ENCODE results near the gene TGFBR3.

The TGFBR3 gene

GRCh38 chr1:91881280-91881679, 4.7 kb downstream of the TGFBR3 start:
- H3K4me3 ChIP-seq (IDR thresholded peaks at IDR 0.05; ENCODE audit: insufficient read depth, low read depth, low read length), result no peak overlapping the region
- H4K20me1 ChIP-seq (ENCODE audit: insufficient read depth), result no peaks in the 10 kb centered on the region
- no peak overlapping the region for H2AFZ ChIP-seq (ENCODE audit: low read depth)
- TF ChIP-seq CTCF (conservative IDR thresholded peaks at IDR 0.05; ENCODE audit: low read depth, low read length), result no peak
- H3K27ac ChIP-seq, result no peak overlapping the region
- no peak overlapping the region for H3K9ac ChIP-seq
- no peaks in the 10 kb centered on the region for H3K36me3 ChIP-seq (ENCODE audit: insufficient read depth)
- H3K4me1 ChIP-seq (ENCODE audit: low read depth, poor library complexity, severe bottlenecking), result no peaks in the 10 kb centered on the region
- H3K27me3 ChIP-seq (ENCODE audit: insufficient read depth, low read depth), result no peaks in the 10 kb centered on the region
- H3K4me2 ChIP-seq, result no peak overlapping the region
- H3K79me2 ChIP-seq (ENCODE audit: insufficient read depth, low read depth), result no peaks in the 10 kb centered on the region

GRCh38 chr1:91879733-91880132, 6.2 kb downstream of the TGFBR3 start:
- H3K27me3 ChIP-seq (ENCODE audit: insufficient read depth, low read depth), result no peaks in the 10 kb centered on the region
- H3K4me1 ChIP-seq (ENCODE audit: low read depth, poor library complexity, severe bottlenecking), result no peaks in the 10 kb centered on the region
- H2AFZ ChIP-seq (ENCODE audit: low read depth), result no peak overlapping the region
- no peak overlapping the region for H3K9ac ChIP-seq
- no peaks in the 10 kb centered on the region for H4K20me1 ChIP-seq (ENCODE audit: insufficient read depth)
- no peak overlapping the region for H3K27ac ChIP-seq
- H3K79me2 ChIP-seq (ENCODE audit: insufficient read depth, low read depth), result no peaks in the 10 kb centered on the region
- no peak overlapping the region for H3K4me3 ChIP-seq (IDR thresholded peaks at IDR 0.05; ENCODE audit: insufficient read depth, low read depth, low read length)
- no peak for TF ChIP-seq CTCF (conservative IDR thresholded peaks at IDR 0.05; ENCODE audit: low read depth, low read length)
- no peaks in the 10 kb centered on the region for H3K36me3 ChIP-seq (ENCODE audit: insufficient read depth)
- no peak overlapping the region for H3K4me2 ChIP-seq

- Histone ChIP-seq H2AFZ (ENCODE audit: low read depth) (no peak overlapping the region), H3K79me2 (ENCODE audit: insufficient read depth, low read depth) (no peaks in the 10 kb centered on the region), H3K4me1 (ENCODE audit: low read depth, poor library complexity, severe bottlenecking) (peaks cover 7% of the 10 kb centered on the region), H3K4me3 (IDR thresholded peaks at IDR 0.05; ENCODE audit: insufficient read depth, low read depth, low read length) (no peak overlapping the region), H4K20me1 (ENCODE audit: insufficient read depth) (no peaks in the 10 kb centered on the region), H3K27ac (no peak overlapping the region), H3K4me2 (no peak overlapping the region), H3K27me3 (ENCODE audit: insufficient read depth, low read depth) (no peaks in the 10 kb centered on the region), H3K36me3 (ENCODE audit: insufficient read depth) (no peaks in the 10 kb centered on the region), H3K9ac (no peak overlapping the region)
- no peak for TF ChIP-seq CTCF (conservative IDR thresholded peaks at IDR 0.05; ENCODE audit: low read depth, low read length)
Measured at GRCh38 chr1:91877574-91878208, 8.3 kb downstream of the TGFBR3 start.

- no peak for TF ChIP-seq CTCF (conservative IDR thresholded peaks at IDR 0.05; ENCODE audit: low read depth, low read length)
- no peaks in the 10 kb centered on the region for H3K36me3 ChIP-seq (ENCODE audit: insufficient read depth)
- no peak overlapping the region for H3K27ac ChIP-seq
- H2AFZ ChIP-seq (ENCODE audit: low read depth), result no peak overlapping the region
- H4K20me1 ChIP-seq (ENCODE audit: insufficient read depth), result no peaks in the 10 kb centered on the region
- H3K4me3 ChIP-seq (IDR thresholded peaks at IDR 0.05; ENCODE audit: insufficient read depth, low read depth, low read length), result no peak overlapping the region
- no peaks in the 10 kb centered on the region for H3K27me3 ChIP-seq (ENCODE audit: insufficient read depth, low read depth)
- no peaks in the 10 kb centered on the region for H3K79me2 ChIP-seq (ENCODE audit: insufficient read depth, low read depth)
- H3K9ac ChIP-seq, result no peak overlapping the region
- no peak overlapping the region for H3K4me2 ChIP-seq
- H3K4me1 ChIP-seq (ENCODE audit: low read depth, poor library complexity, severe bottlenecking), result peaks cover 14% of the 10 kb centered on the region
Measured at GRCh38 chr1:91876781-91877573, 9.0 kb downstream of the TGFBR3 start.
